ENCODE data around the gene SLN. TPM values are rescaled to one million over a fixed set of nuclear protein-coding genes. Genes with fewer than 3 reads are reported as not detected.

Gene SLN
- total and polyA plus RNA-seq, 10 of the 15 experiments (the other 5 are each of a cell fraction or from before 2014, with no cell fraction given) = 0.39 TPM; not detected in 9

- Histone ChIP-seq H3K27me3 (replicated peaks in 1 of 2; ENCODE audit: control insufficient read depth in 2 of 2, insufficient read depth in 2 of 2, low read length in 1 of 2) (no peaks in the 10 kb centered on the region), H3K27ac (ENCODE audit: control insufficient read depth, insufficient read depth) (no peak overlapping the region), H3K4me2 (ENCODE audit: control insufficient read depth, insufficient read depth) (no peak overlapping the region), H3K9me3 (replicated peaks; ENCODE audit: control insufficient read depth, insufficient read depth, low read length) (no peaks in the 10 kb centered on the region), H3K79me2 (ENCODE audit: control insufficient read depth, insufficient read depth, low read length) (no peaks in the 10 kb centered on the region), H2AFZ (ENCODE audit: control insufficient read depth, low read depth, low read length) (no peak overlapping the region), H3K4me1 (ENCODE audit: control insufficient read depth, insufficient read depth, low read length) (no peaks in the 10 kb centered on the region), H4K20me1 (ENCODE audit: control insufficient read depth, insufficient read depth) (no peaks in the 10 kb centered on the region), H3K36me3 (ENCODE audit: control insufficient read depth in 2 of 2, insufficient read depth in 2 of 2, low read length in 1 of 2) (no peaks in the 10 kb centered on the region), H3K9ac (ENCODE audit: control insufficient read depth, insufficient read depth, low read length) (no peak overlapping the region), H3K4me3 (no peak overlapping the region)
- ChIA-PET RAD21 (ENCODE audit: unreplicated experiment) (no interaction called here), CTCF (interaction anchor here (0.7 to 8.2 kb wide), 9 partner anchors 11 to 284 kb away, joined by 3 to 43 read pairs (median 3); no protein-coding TSS in a partner anchor), SMC1A (ENCODE audit: uncharacterized antibody, unreplicated experiment) (interaction anchor here (0.6 to 2.4 kb wide), 5 partner anchors 10 to 1350 kb away, joined by 3 to 7 read pairs (median 4); no protein-coding TSS in a partner anchor), POLR2A (no interaction called here)
- no peak for ATAC-seq
- in situ Hi-C loops (cut with MboI) = no loop called here
- no peak for TF ChIP-seq SIX5 (IDR thresholded peaks at IDR 0.05; ENCODE audit: low read depth, low read length, severe bottlenecking)
- no peak for TF ChIP-seq NFYB (IDR thresholded peaks at IDR 0.05; ENCODE audit: insufficient read depth, low read depth, low read length)
- no peak for TF ChIP-seq ZNF622 (IDR thresholded peaks at IDR 0.05)
- TF ChIP-seq PKNOX1 (IDR thresholded peaks at IDR 0.05) = no peak
- no peak for TF ChIP-seq NKRF (conservative IDR thresholded peaks at IDR 0.05)
- no peak for TF ChIP-seq RUNX3 (IDR thresholded peaks at IDR 0.05; ENCODE audit: low read length)
- no peak for TF ChIP-seq EED (IDR thresholded peaks at IDR 0.05; ENCODE audit: low read depth)
- TF ChIP-seq NR2C2 (IDR thresholded peaks at IDR 0.05; ENCODE audit: borderline replicate concordance, control insufficient read depth, insufficient read length, low read depth) = no peak
- TF ChIP-seq SIN3A (IDR thresholded peaks at IDR 0.05; ENCODE audit: low read depth, low read length) = no peak
- no peak for TF ChIP-seq BHLHE40 (IDR thresholded peaks at IDR 0.05; ENCODE audit: borderline replicate concordance in 1 of 2, low read depth in 2 of 2, low read length in 1 of 2)
- no peak for TF ChIP-seq CBX3 (IDR thresholded peaks at IDR 0.05; ENCODE audit: borderline replicate concordance, low read depth)
- TF ChIP-seq E2F4 (IDR thresholded peaks at IDR 0.05; ENCODE audit: low read depth, low read length) = no peak
- no TSS peak for BruUV-seq (replicated peaks)
- intact Hi-C loops (cut with micrococcal nuclease; ENCODE audit: unreplicated experiment) = no loop called here
- no peak for DNase-seq (ENCODE audit: low read depth, low spot score)
- FAIRE-seq = no peak
- 10% methylated on average over 1 of the region's 1 CpG for WGBS (ENCODE audit: insufficient coverage, insufficient replicate concordance, low lambda C conversion rate, missing lambda C conversion rate)
Measured at GRCh38 chr11:107756553-107756952, 44.7 kb upstream of the SLN start.

Measured in GM12878 (cell line).